Activated CD4-positive, alpha-beta memory T cell treated with anti-CD3 and anti-CD28 coated beads, Interleukin-2, amount 10 ng/mL, durations not matched to agents 7 days and 5 days (primary cell): ENCODE data around the gene TPBGL. TPM values are rescaled to one million over a fixed set of nuclear protein-coding genes. Genes with fewer than 3 reads are reported as not detected.

Experiments
- CTCF ChIA-PET: fragments of 350-600 bp; sonication (Branson Sonifier 250); formaldehyde crosslinking; loops from one replicate; lab custom pipeline; 2021; ENCODE audit warnings: antibody characterized with exemption, inconsistent platforms; lab: Charles Lee
- POLR2A ChIA-PET: fragments of 350-600 bp; sonication (Branson Sonifier 250); formaldehyde crosslinking; loops from one replicate; lab custom pipeline; 2021; ENCODE audit warnings: antibody characterized with exemption; lab: Charles Lee
- DNase-seq: peaks from one replicate; pipeline ENCODE4 v3.0.0-alpha.2; 2020
- H3K27ac Mint-ChIP-seq: one replicate; pipeline ENCODE4 v1.8.0; 2021; ENCODE audit warnings: mild to moderate bottlenecking, mixed read lengths
- H3K27me3 Mint-ChIP-seq: one replicate; pipeline ENCODE4 v1.8.0; 2021; ENCODE audit warnings: mixed read lengths
- H3K36me3 Mint-ChIP-seq: one replicate; pipeline ENCODE4 v1.8.0; 2021; ENCODE audit warnings: low read depth, mixed read lengths
- H3K4me1 Mint-ChIP-seq: one replicate; pipeline ENCODE4 v1.8.0; 2021; ENCODE audit warnings: mixed read lengths
- H3K4me3 Mint-ChIP-seq: one replicate; pipeline ENCODE4 v1.8.0; 2021; ENCODE audit warnings: mild to moderate bottlenecking, mixed read lengths
- H3K9me3 Mint-ChIP-seq: one replicate; pipeline ENCODE4 v1.8.0; 2021; ENCODE audit warnings: mixed read lengths
- total RNA-seq, 2 experiments: library from RNA; stranded (reverse); gene quantifications; one replicate each; pipeline ENCODE4 v1.2.3, GENCODE V29; 2021

The TPBGL gene
- total RNA-seq, 2 experiments from 2014 or later = 0.28 to 0.38 TPM

GRCh38 chr11:75261902-75262361 lies 21.4 kb downstream of the TPBGL start:
- Mint-ChIP-seq H3K9me3 (no peaks in the 10 kb centered on the region), H3K27me3 (peaks cover 9% of the 10 kb centered on the region), H3K27ac (no peak overlapping the region), H3K36me3 (no peaks in the 10 kb centered on the region), H3K4me3 (no peak overlapping the region), H3K4me1 (peaks cover 21% of the 10 kb centered on the region)
- CTCF ChIA-PET = interaction anchor here (0.7 to 1.4 kb wide), 3 partner anchors 12 to 183 kb away, joined by 3 read pairs; no protein-coding TSS in a partner anchor
- POLR2A ChIA-PET = interaction anchor here (1.5 kb wide), 1 partner anchor 8 kb away, joined by 6 read pairs; no protein-coding TSS in a partner anchor
- DNase-seq = no peak

DNA sequence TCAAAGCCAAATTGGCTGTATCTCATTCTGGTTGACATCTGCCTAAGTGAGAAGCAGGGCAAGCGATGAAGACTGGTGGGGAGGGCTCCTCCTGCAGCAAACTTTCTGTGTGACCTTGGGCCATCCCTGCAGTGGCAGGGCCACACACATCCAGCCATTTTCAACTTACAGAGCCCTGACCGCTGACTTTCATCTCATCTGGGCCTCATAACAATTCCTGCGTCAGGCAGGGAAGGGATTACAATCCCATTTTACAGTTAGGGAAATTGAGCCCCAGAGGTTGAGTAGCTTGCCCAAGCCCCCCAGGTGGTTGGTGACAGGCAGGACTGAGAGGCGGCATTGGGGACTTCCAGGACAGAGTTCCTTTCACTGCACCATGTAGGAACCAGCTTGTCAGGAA lies 21.9 kb downstream of the TPBGL start:
- H3K27me3 Mint-ChIP-seq = peaks cover 5% of the 10 kb centered on the region
- no peak overlapping the region for H3K4me3 Mint-ChIP-seq
- H3K4me1 Mint-ChIP-seq = peaks cover 21% of the 10 kb centered on the region
- CTCF ChIA-PET = interaction anchor here (0.7 to 1.9 kb wide), 4 partner anchors 17 to 183 kb away, joined by 3 to 6 read pairs (median 4); no protein-coding TSS in a partner anchor
- H3K36me3 Mint-ChIP-seq = no peaks in the 10 kb centered on the region
- DNase-seq = no peak
- no peaks in the 10 kb centered on the region for H3K9me3 Mint-ChIP-seq
- H3K27ac Mint-ChIP-seq = no peak overlapping the region
- POLR2A ChIA-PET = interaction anchor here (1.5 to 1.9 kb wide), 2 partner anchors 8 to 21 kb away, joined by 6 read pairs; no protein-coding TSS in a partner anchor

DNA sequence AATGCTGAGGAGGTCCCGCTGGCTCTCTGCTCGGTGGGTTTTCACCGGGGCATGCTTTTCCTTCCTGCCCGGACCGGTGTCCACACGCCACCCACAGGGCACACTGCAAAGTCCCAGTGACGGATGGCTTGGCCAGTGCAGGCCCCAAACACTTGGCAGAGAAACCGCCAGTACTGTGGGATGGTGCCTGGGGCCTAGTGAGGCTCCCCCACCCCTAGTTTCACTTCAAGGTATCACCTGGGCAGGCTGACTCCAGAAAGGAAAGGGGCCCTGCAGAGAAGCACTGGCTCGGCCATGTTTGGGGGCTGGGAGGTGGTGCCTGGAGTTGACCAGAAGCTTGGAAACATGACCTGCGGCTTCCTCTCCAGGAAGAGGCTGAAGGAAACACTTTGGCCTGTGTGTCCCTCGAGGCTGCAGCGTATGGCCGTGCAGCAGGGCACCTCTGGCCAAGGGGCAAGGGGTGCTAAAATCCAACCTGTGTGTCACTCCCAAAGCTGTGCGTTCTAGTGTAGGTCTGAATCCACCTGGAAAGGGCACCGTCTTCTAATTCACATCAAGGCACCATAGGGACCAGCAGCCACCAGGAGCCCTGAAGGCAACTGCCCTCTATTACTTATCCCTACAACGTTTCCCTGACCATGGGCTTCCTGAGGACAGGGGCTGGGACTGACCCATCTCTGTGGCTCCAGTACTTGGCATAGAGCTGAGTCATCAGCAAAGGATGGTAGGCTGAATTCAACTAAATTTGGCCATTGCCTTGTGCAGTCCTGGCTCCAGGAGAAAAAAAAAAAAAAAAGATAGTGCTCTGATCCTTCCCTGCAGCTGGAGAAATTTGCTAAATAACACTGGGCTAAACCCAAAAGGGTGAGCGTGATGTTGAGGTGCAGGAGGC lies 22.6 kb downstream of the TPBGL start:
- ChIA-PET CTCF (interaction anchor here (1.2 to 1.9 kb wide), 4 partner anchors 13 to 182 kb away, joined by 3 to 6 read pairs (median 4); no protein-coding TSS in a partner anchor), POLR2A (interaction anchor here (1.2 to 1.9 kb wide), 2 partner anchors 12 to 21 kb away, joined by 5 to 6 read pairs; no protein-coding TSS in a partner anchor)
- Mint-ChIP-seq H3K27me3 (no peaks in the 10 kb centered on the region), H3K4me1 (peaks cover 21% of the 10 kb centered on the region), H3K4me3 (no peak overlapping the region), H3K36me3 (no peaks in the 10 kb centered on the region), H3K9me3 (no peaks in the 10 kb centered on the region), H3K27ac (no peak overlapping the region)
- DNase-seq = no peak

- Mint-ChIP-seq H3K4me3 (no peak overlapping the region), H3K9me3 (no peaks in the 10 kb centered on the region), H3K36me3 (no peaks in the 10 kb centered on the region), H3K27me3 (no peaks in the 10 kb centered on the region), H3K4me1 (peaks cover 21% of the 10 kb centered on the region), H3K27ac (peak overlapping the region; percentile 16)
- POLR2A ChIA-PET = interaction anchor here (1.2 to 1.9 kb wide), 3 partner anchors 11 to 22 kb away, joined by 5 to 6 read pairs (median 6); no protein-coding TSS in a partner anchor
- DNase-seq = peak; percentile 46
- CTCF ChIA-PET = interaction anchor here (0.5 to 1.9 kb wide), 5 partner anchors 13 to 132 kb away, joined by 3 to 6 read pairs (median 4); no protein-coding TSS in a partner anchor
These were observed 23.4 kb downstream of the TPBGL start for GRCh38 chr11:75263944-75264349.

- CTCF ChIA-PET = interaction anchor here (0.5 to 1.9 kb wide), 6 partner anchors 12 to 133 kb away, joined by 3 to 5 read pairs (median 4); no protein-coding TSS in a partner anchor
- Mint-ChIP-seq H3K4me3 (no peak overlapping the region), H3K4me1 (peaks cover 21% of the 10 kb centered on the region), H3K9me3 (no peaks in the 10 kb centered on the region), H3K36me3 (no peaks in the 10 kb centered on the region), H3K27me3 (no peaks in the 10 kb centered on the region), H3K27ac (peak overlapping the region; percentile 16)
- DNase-seq = no peak
- POLR2A ChIA-PET = interaction anchor here (1.3 to 1.9 kb wide), 2 partner anchors 11 to 23 kb away, joined by 6 read pairs; no protein-coding TSS in a partner anchor
These were observed 23.8 kb downstream of the TPBGL start for GRCh38 chr11:75264356-75264755.

GRCh38 chr11:75264971-75265370 lies 24.4 kb downstream of the TPBGL start:
- H3K4me1 Mint-ChIP-seq = peaks cover 21% of the 10 kb centered on the region
- H3K4me3 Mint-ChIP-seq = no peak overlapping the region
- H3K9me3 Mint-ChIP-seq = no peaks in the 10 kb centered on the region
- DNase-seq = no peak
- no peak overlapping the region for H3K27ac Mint-ChIP-seq
- ChIA-PET CTCF (interaction anchor here (1.0 kb wide), 3 partner anchors 16 to 124 kb away, joined by 3 to 4 read pairs (median 3); no protein-coding TSS in a partner anchor), POLR2A (interaction anchor here (1.3 kb wide), 1 partner anchor 10 kb away, joined by 6 read pairs; no protein-coding TSS in a partner anchor)
- no peaks in the 10 kb centered on the region for H3K27me3 Mint-ChIP-seq
- no peaks in the 10 kb centered on the region for H3K36me3 Mint-ChIP-seq

- ChIA-PET POLR2A (interaction anchor here (1.1 kb wide), 1 partner anchor 9 kb away, joined by 4 read pairs; no protein-coding TSS in a partner anchor), CTCF (no interaction called here)
- DNase-seq = no peak
These were observed 25.4 kb downstream of the TPBGL start for GRCh38 chr11:75265851-75266531.

GRCh38 chr11:75267171-75267970 lies 26.8 kb downstream of the TPBGL start:
- no peak for DNase-seq
- Mint-ChIP-seq H3K27ac (no peak overlapping the region), H3K36me3 (no peaks in the 10 kb centered on the region), H3K4me1 (peaks cover 14% of the 10 kb centered on the region), H3K27me3 (no peaks in the 10 kb centered on the region), H3K4me3 (no peak overlapping the region), H3K9me3 (no peaks in the 10 kb centered on the region)
- CTCF ChIA-PET = no interaction called here
- POLR2A ChIA-PET = no interaction called here

More at GRCh38 chr11:75265851-75266531, 25.4 kb downstream of the TPBGL start:
- H3K27me3 Mint-ChIP-seq = no peaks in the 10 kb centered on the region
- no peaks in the 10 kb centered on the region for H3K9me3 Mint-ChIP-seq
- no peak overlapping the region for H3K27ac Mint-ChIP-seq
- peaks cover 20% of the 10 kb centered on the region for H3K4me1 Mint-ChIP-seq
- H3K36me3 Mint-ChIP-seq = no peaks in the 10 kb centered on the region
- H3K4me3 Mint-ChIP-seq = no peak overlapping the region

- CTCF ChIA-PET = interaction anchor here (0.9 to 9.0 kb wide), 4 partner anchors 11 to 127 kb away, joined by 3 to 97 read pairs (median 14); no protein-coding TSS in a partner anchor
- H3K27me3 Mint-ChIP-seq = no peaks in the 10 kb centered on the region
- H3K4me1 Mint-ChIP-seq = peaks cover 21% of the 10 kb centered on the region
- no peak for DNase-seq
- POLR2A ChIA-PET = no interaction called here
- H3K36me3 Mint-ChIP-seq = no peaks in the 10 kb centered on the region
- no peaks in the 10 kb centered on the region for H3K9me3 Mint-ChIP-seq
- no peak overlapping the region for H3K27ac Mint-ChIP-seq
- H3K4me3 Mint-ChIP-seq = no peak overlapping the region
These were observed 28.2 kb downstream of the TPBGL start for GRCh38 chr11:75268626-75269366.

DNA sequence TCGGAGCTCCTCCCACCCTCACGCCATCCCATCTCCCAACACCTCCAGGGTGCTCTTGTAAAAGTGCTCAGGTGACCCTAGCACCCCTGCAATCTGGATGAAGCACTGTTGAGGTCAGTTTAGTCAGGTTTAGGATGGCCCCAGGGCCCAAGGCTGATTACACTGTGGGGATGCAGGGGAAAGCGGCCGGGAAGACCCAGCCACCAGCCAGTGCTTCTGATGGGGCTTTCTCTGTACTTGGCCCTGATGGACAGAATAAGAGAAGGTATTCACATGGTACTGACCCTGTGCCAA lies 28.7 kb downstream of the TPBGL start:
- no peaks in the 10 kb centered on the region for H3K27me3 Mint-ChIP-seq

DNA sequence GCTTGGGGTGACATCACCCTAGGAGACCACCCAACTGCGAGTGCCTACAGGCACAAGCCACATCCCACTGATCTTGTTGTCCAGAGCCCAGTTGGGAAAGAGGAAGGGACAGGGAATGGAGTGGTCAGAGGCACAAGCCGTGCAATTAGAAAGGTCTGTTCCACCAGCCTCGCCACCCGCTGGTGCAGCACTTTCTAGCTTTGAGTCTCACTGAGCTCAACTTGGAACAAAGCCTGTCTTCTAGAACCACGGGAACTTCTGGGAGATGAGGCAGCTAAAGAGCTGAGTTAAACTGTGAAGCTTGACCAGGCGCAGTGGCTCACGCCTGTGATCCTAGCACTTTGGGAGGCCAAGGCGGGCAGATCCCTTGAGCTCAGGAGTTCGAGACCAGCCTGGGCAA lies 29.3 kb downstream of the TPBGL start:
- CTCF ChIA-PET = interaction anchor here (1.0 to 9.0 kb wide), 9 partner anchors 13 to 308 kb away, joined by 3 to 97 read pairs (median 5); no protein-coding TSS in a partner anchor
- Mint-ChIP-seq H3K27me3 (no peaks in the 10 kb centered on the region), H3K4me3 (no peak overlapping the region), H3K9me3 (no peaks in the 10 kb centered on the region), H3K27ac (no peak overlapping the region), H3K4me1 (peaks cover 16% of the 10 kb centered on the region), H3K36me3 (no peaks in the 10 kb centered on the region)
- no peak for DNase-seq
- POLR2A ChIA-PET = interaction anchor here (1.4 to 2.4 kb wide), 2 partner anchors 8 to 130 kb away, joined by 6 read pairs; partner anchors contain the start of gene RPS3

More for the DNA sequence above, 28.7 kb downstream of the TPBGL start:
- Mint-ChIP-seq H3K27ac (no peak overlapping the region), H3K9me3 (no peaks in the 10 kb centered on the region), H3K4me1 (peaks cover 21% of the 10 kb centered on the region), H3K36me3 (no peaks in the 10 kb centered on the region), H3K4me3 (no peak overlapping the region)
- DNase-seq = no peak
- ChIA-PET CTCF (interaction anchor here (1.1 to 9.0 kb wide), 5 partner anchors 11 to 127 kb away, joined by 3 to 97 read pairs (median 11); no protein-coding TSS in a partner anchor), POLR2A (interaction anchor here (1.4 to 2.4 kb wide), 2 partner anchors 8 to 131 kb away, joined by 6 read pairs; partner anchors contain the start of gene RPS3)
